Neural crest cell (in vitro differentiated cells): ENCODE results near the gene AQP4. TPM values are rescaled to one million over a fixed set of nuclear protein-coding genes. Genes with fewer than 3 reads are reported as not detected.
A peak's percentile ranks its signal among the peaks of the same experiment; 100 is the strongest.

Source experiments
- DNase-seq: peaks from one replicate; pipeline ENCODE4 v3.0.0; 2021; ENCODE audit warnings: low read depth, mixed read lengths, low spot score
- H3K27ac Mint-ChIP-seq: one replicate; pipeline ENCODE4 v1.8.0; 2021; ENCODE audit warnings: mild to moderate bottlenecking, mixed read lengths; ENCODE audit not compliant: unreplicated experiment
- H3K27me3 Mint-ChIP-seq: 2 replicates; pipeline ENCODE4 v1.8.0; 2021; ENCODE audit warnings: low read depth, mild to moderate bottlenecking, mixed read lengths
- H3K36me3 Mint-ChIP-seq: 2 replicates; pipeline ENCODE4 v1.8.0; 2021; ENCODE audit warnings: low read depth, mild to moderate bottlenecking, mixed read lengths
- H3K4me1 Mint-ChIP-seq: 2 replicates; pipeline ENCODE4 v1.8.0; 2021; ENCODE audit warnings: mixed read lengths
- H3K4me3 Mint-ChIP-seq: one replicate; pipeline ENCODE4 v1.8.0; 2021; ENCODE audit warnings: mild to moderate bottlenecking, mixed read lengths
- H3K9me3 Mint-ChIP-seq: 2 replicates; pipeline ENCODE4 v1.8.0; 2021; ENCODE audit warnings: mixed read lengths
- CTCF ChIP-seq: fragments of 200-600 bp; sonication (generic); conservative IDR thresholded peaks from 2 replicates; pipeline ENCODE4 v1.5.0; 2021; ENCODE audit warnings: antibody characterized with exemption, mild to moderate bottlenecking
- total RNA-seq: library from RNA; stranded (reverse); gene quantifications from 2 replicates; pipeline ENCODE4 v1.2.1, GENCODE V29; 2021

AQP4 gene
- total RNA-seq, 1 donor from 2014 or later, result not detected

- H3K27me3 Mint-ChIP-seq, result no peaks in the 10 kb centered on the region
- H3K4me1 Mint-ChIP-seq, result peaks cover 13% of the 10 kb centered on the region
- no peak overlapping the region for H3K27ac Mint-ChIP-seq
- H3K36me3 Mint-ChIP-seq, result no peaks in the 10 kb centered on the region
- no peak for DNase-seq
- TF ChIP-seq CTCF, result no peak
- H3K9me3 Mint-ChIP-seq, result peaks cover 3% of the 10 kb centered on the region
- no peak overlapping the region for H3K4me3 Mint-ChIP-seq
Measured at GRCh38 chr18:26826656-26827235, 38.8 kb downstream of the AQP4 start.

GRCh38 chr18:26821181-26821580 lies 44.3 kb downstream of the AQP4 start:
- H3K4me1 Mint-ChIP-seq, result no peaks in the 10 kb centered on the region
- H3K27ac Mint-ChIP-seq, result no peak overlapping the region
- no peak overlapping the region for H3K4me3 Mint-ChIP-seq
- TF ChIP-seq CTCF, result no peak
- DNase-seq, result no peak
- H3K27me3 Mint-ChIP-seq, result no peaks in the 10 kb centered on the region
- peaks cover 16% of the 10 kb centered on the region for H3K9me3 Mint-ChIP-seq
- H3K36me3 Mint-ChIP-seq, result peaks cover 14% of the 10 kb centered on the region

- Mint-ChIP-seq H3K4me3 (no peak overlapping the region), H3K4me1 (no peaks in the 10 kb centered on the region), H3K27ac (no peak overlapping the region), H3K9me3 (peaks cover 16% of the 10 kb centered on the region), H3K27me3 (no peaks in the 10 kb centered on the region), H3K36me3 (peaks cover 14% of the 10 kb centered on the region)
- no peak for DNase-seq
- TF ChIP-seq CTCF, result no peak
Measured at GRCh38 chr18:26819046-26819445, 46.5 kb downstream of the AQP4 start.

- H3K9me3 Mint-ChIP-seq, result peaks cover 16% of the 10 kb centered on the region
- no peak overlapping the region for H3K4me3 Mint-ChIP-seq
- TF ChIP-seq CTCF, result no peak
- H3K36me3 Mint-ChIP-seq, result peaks cover 14% of the 10 kb centered on the region
- H3K27me3 Mint-ChIP-seq, result no peaks in the 10 kb centered on the region
- no peak overlapping the region for H3K27ac Mint-ChIP-seq
- no peaks in the 10 kb centered on the region for H3K4me1 Mint-ChIP-seq
- no peak for DNase-seq
Measured at GRCh38 chr18:26818461-26818860, 47.0 kb downstream of the AQP4 start.

DNA sequence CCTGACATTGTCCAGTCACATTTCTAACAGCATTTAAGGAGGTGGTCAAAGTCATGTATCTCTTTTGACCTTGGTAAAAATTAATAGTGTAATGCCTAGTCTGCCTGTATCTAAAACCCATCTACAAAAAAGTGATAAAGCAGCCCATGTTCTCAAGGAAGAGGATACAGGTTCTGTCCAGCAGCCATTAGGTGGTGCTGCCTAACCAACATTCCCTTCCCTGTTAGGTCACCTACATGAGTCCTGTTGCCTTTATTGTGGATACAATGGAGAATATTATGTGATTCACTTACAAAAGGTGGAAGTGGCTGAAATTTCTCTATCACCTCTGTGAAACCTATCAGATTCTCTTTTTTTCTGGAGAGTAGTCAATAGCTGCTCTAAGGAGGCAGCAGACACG lies 52.5 kb downstream of the AQP4 start:
- peaks cover 19% of the 10 kb centered on the region for H3K9me3 Mint-ChIP-seq
- no peaks in the 10 kb centered on the region for H3K27me3 Mint-ChIP-seq
- H3K36me3 Mint-ChIP-seq, result peaks cover 9% of the 10 kb centered on the region
- peak; percentile 67 for TF ChIP-seq CTCF
- no peak for DNase-seq
- no peak overlapping the region for H3K4me3 Mint-ChIP-seq
- H3K4me1 Mint-ChIP-seq, result peaks cover 11% of the 10 kb centered on the region
- H3K27ac Mint-ChIP-seq, result no peak overlapping the region

DNA sequence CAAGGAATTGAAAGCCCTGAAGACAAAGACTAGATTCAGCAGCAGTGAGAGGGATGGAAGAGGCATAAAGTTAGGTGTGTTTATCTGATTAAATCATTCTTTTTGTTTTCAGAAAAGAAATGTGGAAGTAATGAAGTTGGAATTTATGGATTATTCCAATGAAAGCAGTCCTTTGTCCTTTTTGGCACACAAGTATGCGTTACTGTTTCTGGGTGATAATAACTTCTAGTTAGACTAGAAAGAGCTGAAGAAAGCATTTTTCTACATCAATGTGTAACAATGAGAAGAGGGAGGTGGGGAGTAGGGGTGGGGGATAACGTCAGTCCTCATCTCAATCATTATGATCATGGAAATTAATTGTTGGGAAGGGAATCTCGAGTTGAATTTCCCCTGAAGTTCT lies 53.0 kb downstream of the AQP4 start:
- no peak for TF ChIP-seq CTCF
- Mint-ChIP-seq H3K36me3 (peaks cover 5% of the 10 kb centered on the region), H3K4me1 (peaks cover 11% of the 10 kb centered on the region), H3K27me3 (no peaks in the 10 kb centered on the region), H3K4me3 (no peak overlapping the region), H3K9me3 (peaks cover 15% of the 10 kb centered on the region), H3K27ac (no peak overlapping the region)
- DNase-seq, result no peak
